ENCODE results near the gene COTL1.
"Not testable (repeated sequence)": the region's sequence is repeated elsewhere in the genome, so short reads cannot be mapped to it uniquely, and the experiment has no call there.

COTL1 gene

DNA sequence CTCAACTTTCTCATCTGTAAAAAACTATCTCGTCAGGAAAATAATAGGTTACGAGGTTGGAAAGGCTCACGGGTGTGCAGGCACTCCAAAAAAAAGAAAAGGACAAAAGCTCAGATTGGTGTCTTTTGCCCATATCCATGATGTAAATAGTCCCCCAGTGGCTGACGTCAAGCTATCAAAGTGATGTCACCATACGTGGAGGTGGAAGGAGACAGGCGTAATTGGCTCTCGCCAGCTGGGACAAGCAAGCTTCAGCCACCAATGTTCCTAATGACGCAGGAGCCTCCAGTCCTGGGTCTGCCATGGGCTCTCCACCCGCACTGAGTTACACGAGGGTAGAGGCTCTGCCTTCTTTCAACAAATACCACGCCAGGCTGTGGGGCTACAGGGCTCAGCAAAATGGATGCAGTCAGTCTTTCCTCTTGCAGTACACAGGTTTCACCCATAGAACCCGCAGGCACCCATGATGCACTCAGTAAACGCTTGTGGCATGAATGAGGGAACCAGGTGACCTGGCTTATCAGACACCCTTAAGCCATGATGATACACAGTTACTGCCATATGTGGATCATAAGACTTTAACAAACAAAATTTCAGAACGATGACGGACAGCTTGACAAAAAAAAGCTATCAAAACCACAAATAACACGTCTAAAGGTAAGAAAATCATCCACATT is 50.5 kb downstream of the COTL1 start:
- DNase-seq, result no peak

GRCh38 chr16:84566545-84567257 is 51.2 kb downstream of the COTL1 start:
- DNase-seq, result no peak

- DNase-seq, result no peak
These were observed 52.0 kb downstream of the COTL1 start for GRCh38 chr16:84565669-84566495.

GRCh38 chr16:84563786-84564420 is 54.0 kb downstream of the COTL1 start:
- DNase-seq, result no peak

GRCh38 chr16:84563064-84563715 is 54.7 kb downstream of the COTL1 start:
- DNase-seq, result no peak

- DNase-seq, result no peak
These were observed 55.6 kb downstream of the COTL1 start for GRCh38 chr16:84562174-84562815.

- no peak for DNase-seq
These were observed 56.6 kb downstream of the COTL1 start for GRCh38 chr16:84561291-84561690.

GRCh38 chr16:84560269-84560668 is 57.6 kb downstream of the COTL1 start:
- DNase-seq, result no peak

- no peak for DNase-seq
These were observed 58.5 kb downstream of the COTL1 start for GRCh38 chr16:84559311-84559932.

DNA sequence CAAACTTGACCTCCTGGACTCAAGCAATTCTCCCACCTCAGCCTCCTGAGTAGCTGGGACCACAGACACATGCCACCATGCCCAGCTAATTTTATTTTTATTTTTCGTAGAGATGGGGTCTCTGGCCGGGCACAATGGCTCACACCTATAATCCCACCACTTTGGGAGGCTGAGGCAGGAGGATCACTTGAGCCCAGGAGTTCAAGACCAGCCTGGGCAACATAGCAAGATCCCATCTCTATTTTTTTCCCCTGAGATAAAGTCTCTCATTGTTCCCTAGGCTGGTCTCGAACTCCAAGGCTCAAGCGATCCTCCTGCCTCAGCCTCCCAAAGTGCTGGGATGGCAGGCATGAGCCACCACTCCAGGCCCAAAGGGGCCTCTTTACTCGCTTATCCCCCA is 59.0 kb downstream of the COTL1 start:
- not testable (repeated sequence) for DNase-seq

GRCh38 chr16:84557504-84557903 is 60.4 kb downstream of the COTL1 start:
- DNase-seq, result no peak

DNA sequence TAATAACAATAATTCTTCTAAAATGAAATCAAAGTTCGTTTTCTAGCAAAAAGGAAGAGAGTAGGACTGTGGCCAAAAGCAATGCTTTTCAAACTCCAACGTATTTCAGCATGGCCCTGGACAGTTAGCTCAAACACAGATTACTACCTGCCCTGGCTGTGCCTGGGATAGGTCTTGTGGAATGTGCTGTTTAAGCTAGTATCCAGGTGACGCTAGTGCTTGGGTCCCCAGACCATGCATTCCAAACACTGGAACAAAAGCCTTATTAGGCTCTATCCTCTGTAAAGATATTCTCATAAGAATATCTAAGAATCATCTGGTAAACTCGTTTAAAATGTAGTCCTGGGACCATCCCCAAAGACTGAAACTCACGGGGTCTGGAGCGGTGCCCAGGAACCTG is 60.8 kb downstream of the COTL1 start:
- DNase-seq, result no peak

- DNase-seq, result no peak
These were observed 62.3 kb downstream of the COTL1 start for GRCh38 chr16:84555418-84556196.

- no peak for DNase-seq
These were observed 63.1 kb downstream of the COTL1 start for GRCh38 chr16:84554627-84555328.

GRCh38 chr16:84553873-84554399 is 63.9 kb downstream of the COTL1 start:
- DNase-seq, result no peak

DNA sequence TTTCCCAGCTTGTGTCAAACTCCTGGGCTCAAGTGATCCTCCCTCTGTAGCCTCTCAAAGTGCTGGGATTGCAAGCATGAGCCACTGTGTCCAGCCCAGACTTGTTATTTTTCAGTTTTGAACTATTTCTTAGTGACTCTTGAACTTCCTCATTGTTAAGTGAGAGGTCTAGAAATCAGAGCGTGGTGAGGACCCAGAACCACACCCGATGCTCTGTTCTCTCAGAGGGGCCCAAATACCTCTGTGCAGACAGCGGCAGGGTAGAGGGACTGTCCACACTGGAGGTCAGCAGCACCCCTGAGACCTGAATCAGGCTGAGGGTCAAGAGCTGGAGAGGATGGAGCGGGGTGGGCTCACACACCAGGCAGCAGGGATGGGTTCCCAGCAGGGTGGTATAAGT is 65.7 kb downstream of the COTL1 start:
- no peak for DNase-seq

DNA sequence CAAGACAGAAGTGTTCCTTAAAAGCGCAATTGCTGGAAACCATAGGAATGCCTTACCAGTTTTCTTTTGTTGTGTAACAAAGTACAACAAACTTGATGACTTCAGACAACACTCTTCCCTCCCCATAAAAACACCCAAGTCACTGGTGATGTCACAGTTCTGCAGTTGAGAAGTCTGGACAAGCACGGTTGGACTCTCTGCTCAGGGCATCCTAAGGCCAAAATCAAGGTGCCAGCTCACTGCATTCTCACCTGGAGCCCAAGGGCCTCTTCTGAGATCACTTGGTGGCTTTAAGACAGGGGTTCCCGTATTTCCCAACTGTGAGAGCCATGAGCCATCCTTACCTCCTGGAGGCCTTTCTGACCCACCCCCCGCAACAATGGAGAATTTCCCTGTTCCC is 67.8 kb downstream of the COTL1 start:
- no peak for DNase-seq

- DNase-seq, result peak; percentile 78
These were observed 68.7 kb downstream of the COTL1 start for GRCh38 chr16:84548971-84549844.

- DNase-seq, result peak; percentile 75
These were observed 69.4 kb downstream of the COTL1 start for GRCh38 chr16:84548508-84548907.

Data from activated CD8-positive, alpha-beta memory T cell treated with anti-CD3 and anti-CD28 coated beads, Interleukin-2, amount 50 U/mL, for 48 hours (primary cell).